Right atrium auricular region (tissue), 2 donors: ENCODE measurements around the gene F11R. TPM values are rescaled to one million over a fixed set of nuclear protein-coding genes. Genes with fewer than 3 reads are reported as not detected.
A peak's percentile ranks its signal among the peaks of the same experiment; 100 is the strongest.

Experiments
- DNase-seq: peaks from one replicate; pipeline ENCODE4 v3.0.0-alpha.2; 2019; ENCODE audit warnings: low spot score
- H3K27ac ChIP-seq, 2 donors: fragments of 200-600 bp; sonication (generic); 1 replicate in 1 of 2; 2 replicates in 1 of 2; pipeline ENCODE4 v1.5.1; 2016 to 2019
- H3K27me3 ChIP-seq, 2 donors: fragments of 200-600 bp; sonication (generic); one replicate each; pipeline versions ENCODE4 v1.5.1 to v1.6.0; 2017 to 2019
- H3K36me3 ChIP-seq: fragments of 200-600 bp; sonication (generic); one replicate; pipeline ENCODE4 v1.5.1; 2016
- H3K4me1 ChIP-seq, 2 donors: fragments of 200-600 bp; sonication (generic); one replicate each; pipeline versions ENCODE4 v1.5.1 to v1.6.0; 2017 to 2019
- H3K4me3 ChIP-seq, 2 donors: fragments of 200-600 bp; sonication (generic); 1 replicate in 1 of 2; 2 replicates in 1 of 2; pipeline ENCODE4 v1.5.1; 2017 to 2019; ENCODE audit warnings: mild to moderate bottlenecking in 1 of 2, moderate library complexity in 1 of 2
- H3K9me3 ChIP-seq, 2 donors: fragments of 200-600 bp; sonication (generic); one replicate each; pipeline ENCODE4 v1.5.1; 2019
- CTCF ChIP-seq, 2 donors: fragments of 200-600 bp; sonication (generic); IDR thresholded peaks; one replicate each; pipeline ENCODE4 v1.5.1; 2019; ENCODE audit warnings: antibody characterized with exemption in 2 of 2
- total RNA-seq, 2 donors: library from RNA; depleted of rRNA; stranded (reverse); fragments of >200 nt; gene quantifications; one replicate each; pipeline ENCODE4 v1.1.0, GENCODE V29; 2016

The F11R gene
- total RNA-seq, 2 donors from 2014 or later = 11.2 to 26.2 TPM

- no peaks in the 10 kb centered on the region for H3K4me1 ChIP-seq
- H3K27me3 ChIP-seq = no peaks in the 10 kb centered on the region
- no peak for TF ChIP-seq CTCF (IDR thresholded peaks at IDR 0.05)
Observed at GRCh38 chr1:160956966-160957365, 64.0 kb downstream of the F11R start.

GRCh38 chr1:160954158-160955104 is 66.5 kb downstream of the F11R start, which contains the start of gene ITLN2:
TSS of gene ITLN2 (minus strand) at chr1:160954809. CDS start at chr1:160954741, 68 bp downstream.
- Histone ChIP-seq H3K27me3 (no peaks in the 10 kb centered on the region), H3K4me3 (no peak within 1 kb of the TSS), H3K4me1 (no peaks in the 10 kb centered on the region), H3K27ac (no peak within 1 kb of the TSS), H3K9me3 (no peaks in the 10 kb centered on the region), H3K36me3 (no peaks in the 10 kb centered on the region)
- peak; percentile 29 to 52 for TF ChIP-seq CTCF (IDR thresholded peaks at IDR 0.05)
- no peak for DNase-seq

More at GRCh38 chr1:160956966-160957365, 64.0 kb downstream of the F11R start:
- Histone ChIP-seq H3K4me3 (no peak overlapping the region), H3K9me3 (no peaks in the 10 kb centered on the region), H3K27ac (no peak overlapping the region), H3K36me3 (no peaks in the 10 kb centered on the region)
- DNase-seq = no peak

GRCh38 chr1:160953030-160953429 is 67.9 kb downstream of the F11R start:
- Histone ChIP-seq H3K9me3 (no peaks in the 10 kb centered on the region), H3K27ac (no peak overlapping the region), H3K4me3 (no peak overlapping the region), H3K27me3 (no peaks in the 10 kb centered on the region), H3K4me1 (no peaks in the 10 kb centered on the region), H3K36me3 (no peaks in the 10 kb centered on the region)
- TF ChIP-seq CTCF (IDR thresholded peaks at IDR 0.05) = no peak
- DNase-seq = peak; percentile 72

GRCh38 chr1:160952129-160952510 is 68.8 kb downstream of the F11R start:
- TF ChIP-seq CTCF (IDR thresholded peaks at IDR 0.05) = no peak
- Histone ChIP-seq H3K27me3 (no peaks in the 10 kb centered on the region), H3K27ac (no peak overlapping the region), H3K36me3 (no peaks in the 10 kb centered on the region), H3K4me1 (peaks cover 0 to 5% of the 10 kb centered on the region in 2 donors), H3K4me3 (no peak overlapping the region), H3K9me3 (no peaks in the 10 kb centered on the region)
- DNase-seq = no peak

DNA sequence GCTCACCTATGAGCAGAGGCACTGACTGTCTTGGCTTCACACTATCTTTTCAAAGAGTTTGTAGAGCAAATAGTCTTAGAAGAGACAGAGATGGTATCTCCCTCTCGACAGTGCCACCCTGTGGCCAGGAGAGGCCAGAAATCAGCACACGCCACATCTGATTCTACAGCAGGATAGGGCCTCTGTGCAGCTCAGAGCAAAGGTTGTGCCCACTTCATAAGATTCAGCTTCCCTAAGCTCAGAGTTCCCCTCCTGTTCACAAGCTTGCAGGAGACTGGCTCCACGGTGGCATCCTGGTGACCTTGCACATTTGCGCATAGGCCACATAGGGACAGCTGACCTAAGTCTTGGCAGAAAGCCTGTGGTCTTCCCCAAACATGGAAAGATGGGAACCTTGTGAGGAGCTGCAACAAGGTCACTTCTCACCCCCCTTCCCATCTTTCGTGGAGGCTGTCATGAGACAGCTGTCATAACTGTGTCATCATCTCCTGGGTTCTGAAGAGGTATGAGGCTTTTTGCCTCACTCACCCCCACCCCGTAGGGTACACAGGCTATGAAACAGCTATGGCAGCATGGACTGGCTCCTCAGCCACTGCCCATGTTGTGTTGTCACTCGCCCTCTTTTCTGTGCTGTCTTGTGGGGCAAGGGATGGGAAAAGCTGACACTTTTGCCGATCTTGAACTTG is 69.4 kb downstream of the F11R start:
- Histone ChIP-seq H3K4me1 (peaks cover 0 to 8% of the 10 kb centered on the region in 2 donors), H3K36me3 (no peaks in the 10 kb centered on the region), H3K9me3 (no peaks in the 10 kb centered on the region), H3K27me3 (no peaks in the 10 kb centered on the region), H3K4me3 (no peak overlapping the region), H3K27ac (no peak overlapping the region)
- no peak for DNase-seq
- peak; percentile 33 to 69 for TF ChIP-seq CTCF (IDR thresholded peaks at IDR 0.05)
